ENCODE measurements around the gene ZNF512B.
"Not testable (repeated sequence)": the region's sequence is repeated elsewhere in the genome, so short reads cannot be mapped to it uniquely, and the experiment has no call there.

The ZNF512B gene, protein sequence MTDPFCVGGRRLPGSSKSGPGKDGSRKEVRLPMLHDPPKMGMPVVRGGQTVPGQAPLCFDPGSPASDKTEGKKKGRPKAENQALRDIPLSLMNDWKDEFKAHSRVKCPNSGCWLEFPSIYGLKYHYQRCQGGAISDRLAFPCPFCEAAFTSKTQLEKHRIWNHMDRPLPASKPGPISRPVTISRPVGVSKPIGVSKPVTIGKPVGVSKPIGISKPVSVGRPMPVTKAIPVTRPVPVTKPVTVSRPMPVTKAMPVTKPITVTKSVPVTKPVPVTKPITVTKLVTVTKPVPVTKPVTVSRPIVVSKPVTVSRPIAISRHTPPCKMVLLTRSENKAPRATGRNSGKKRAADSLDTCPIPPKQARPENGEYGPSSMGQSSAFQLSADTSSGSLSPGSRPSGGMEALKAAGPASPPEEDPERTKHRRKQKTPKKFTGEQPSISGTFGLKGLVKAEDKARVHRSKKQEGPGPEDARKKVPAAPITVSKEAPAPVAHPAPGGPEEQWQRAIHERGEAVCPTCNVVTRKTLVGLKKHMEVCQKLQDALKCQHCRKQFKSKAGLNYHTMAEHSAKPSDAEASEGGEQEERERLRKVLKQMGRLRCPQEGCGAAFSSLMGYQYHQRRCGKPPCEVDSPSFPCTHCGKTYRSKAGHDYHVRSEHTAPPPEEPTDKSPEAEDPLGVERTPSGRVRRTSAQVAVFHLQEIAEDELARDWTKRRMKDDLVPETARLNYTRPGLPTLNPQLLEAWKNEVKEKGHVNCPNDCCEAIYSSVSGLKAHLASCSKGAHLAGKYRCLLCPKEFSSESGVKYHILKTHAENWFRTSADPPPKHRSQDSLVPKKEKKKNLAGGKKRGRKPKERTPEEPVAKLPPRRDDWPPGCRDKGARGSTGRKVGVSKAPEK

DNA sequence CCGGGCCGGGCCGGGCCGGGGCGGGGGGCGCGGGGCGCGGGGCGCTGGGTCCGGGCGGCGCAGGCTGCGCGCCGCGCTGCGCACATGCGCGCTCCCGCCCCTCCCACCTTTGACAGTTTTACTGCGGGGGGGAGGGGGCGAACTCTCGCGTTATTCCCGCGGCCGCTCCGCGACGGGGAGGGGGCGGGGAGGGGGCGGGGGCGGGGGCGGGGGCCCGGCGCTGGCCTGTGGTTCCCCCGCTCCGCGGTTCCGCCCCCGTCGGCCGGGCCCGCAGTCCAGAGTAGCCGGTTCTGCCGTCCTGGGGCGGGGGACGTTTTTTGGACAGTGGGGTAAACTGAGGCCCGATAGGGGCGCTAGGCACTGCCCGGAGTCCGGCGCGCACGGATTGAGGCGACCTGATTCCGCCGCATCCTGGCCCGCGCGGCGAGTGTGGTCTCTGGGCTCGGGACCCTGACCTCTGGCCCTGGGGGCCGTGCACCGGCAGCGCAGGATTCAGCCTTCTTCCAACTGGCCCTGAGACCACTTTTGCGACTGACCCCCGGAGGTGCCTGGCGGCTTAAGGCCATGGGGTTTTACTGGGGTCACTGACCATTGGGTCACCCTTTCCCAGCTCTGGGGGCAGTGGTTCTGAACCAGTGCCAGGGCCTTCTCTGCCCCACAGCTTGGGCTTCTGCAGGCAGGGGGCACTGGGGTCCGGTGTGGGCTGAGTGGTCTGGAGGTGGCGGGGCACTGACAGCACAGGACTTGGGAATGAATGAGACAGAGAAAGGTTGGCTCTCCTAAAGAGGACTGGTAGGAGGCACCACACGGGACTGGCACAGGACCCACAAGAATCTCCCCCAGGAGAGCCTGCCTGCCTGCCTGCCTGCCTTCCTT, at the start of gene ZNF512B:
ZNF512B (minus strand) TSS at position 93 of the 876 bp plus-strand sequence. CDS start 1,980 bp downstream, outside the sequence.
- H3K9me3 ChIP-seq (ENCODE audit: control insufficient read depth, insufficient read depth, low read depth, low read length): no peaks in the 10 kb centered on the region
- H3K36me3 ChIP-seq (ENCODE audit: control insufficient read depth, insufficient read depth, low read length): peaks cover 19% of the 10 kb centered on the region
- H3K4me3 ChIP-seq (ENCODE audit: low read depth, low read length): peak within 1 kb of the TSS; percentile 85
- H3K9ac ChIP-seq (ENCODE audit: low read length): peak within 1 kb of the TSS; percentile 79
- peaks cover 9% of the 10 kb centered on the region for H3K27me3 ChIP-seq (ENCODE audit: control insufficient read depth, insufficient read depth, low read length)
- H3K27ac ChIP-seq (ENCODE audit: low read depth, low read length): no peak within 1 kb of the TSS
- peaks cover 11% of the 10 kb centered on the region for H3K4me1 ChIP-seq (ENCODE audit: control insufficient read depth, insufficient read depth, low read length)

DNA sequence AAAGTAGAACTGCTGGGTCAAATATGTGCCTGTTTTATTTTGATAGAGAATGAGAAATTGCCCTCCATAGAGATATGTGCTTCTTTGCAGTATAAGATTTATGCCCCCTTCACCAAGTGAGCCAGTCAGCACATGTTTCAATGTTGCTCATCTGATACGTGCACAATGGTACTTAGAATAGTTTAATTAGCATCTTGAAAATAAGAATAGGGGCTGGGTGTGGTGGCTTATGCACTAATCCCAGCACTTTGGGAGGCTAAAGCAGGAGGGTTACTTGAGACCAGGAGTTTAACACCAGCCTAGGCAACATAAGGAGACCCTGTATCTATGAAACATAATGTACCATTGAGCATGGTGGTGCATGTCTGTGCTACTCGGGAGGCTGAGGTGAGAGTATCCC, 45.9 kb upstream of the ZNF512B start:
- no peak overlapping the region for H3K9ac ChIP-seq (ENCODE audit: low read length)
- no peak overlapping the region for H3K27ac ChIP-seq (ENCODE audit: low read depth, low read length)
- H3K4me1 ChIP-seq (ENCODE audit: control insufficient read depth, insufficient read depth, low read length): no peaks in the 10 kb centered on the region
- peaks cover 74% of the 10 kb centered on the region for H3K36me3 ChIP-seq (ENCODE audit: control insufficient read depth, insufficient read depth, low read length)
- H3K9me3 ChIP-seq (ENCODE audit: control insufficient read depth, insufficient read depth, low read depth, low read length): no peaks in the 10 kb centered on the region
- H3K4me3 ChIP-seq (ENCODE audit: low read depth, low read length): no peak overlapping the region
- no peaks in the 10 kb centered on the region for H3K27me3 ChIP-seq (ENCODE audit: control insufficient read depth, insufficient read depth, low read length)

DNA sequence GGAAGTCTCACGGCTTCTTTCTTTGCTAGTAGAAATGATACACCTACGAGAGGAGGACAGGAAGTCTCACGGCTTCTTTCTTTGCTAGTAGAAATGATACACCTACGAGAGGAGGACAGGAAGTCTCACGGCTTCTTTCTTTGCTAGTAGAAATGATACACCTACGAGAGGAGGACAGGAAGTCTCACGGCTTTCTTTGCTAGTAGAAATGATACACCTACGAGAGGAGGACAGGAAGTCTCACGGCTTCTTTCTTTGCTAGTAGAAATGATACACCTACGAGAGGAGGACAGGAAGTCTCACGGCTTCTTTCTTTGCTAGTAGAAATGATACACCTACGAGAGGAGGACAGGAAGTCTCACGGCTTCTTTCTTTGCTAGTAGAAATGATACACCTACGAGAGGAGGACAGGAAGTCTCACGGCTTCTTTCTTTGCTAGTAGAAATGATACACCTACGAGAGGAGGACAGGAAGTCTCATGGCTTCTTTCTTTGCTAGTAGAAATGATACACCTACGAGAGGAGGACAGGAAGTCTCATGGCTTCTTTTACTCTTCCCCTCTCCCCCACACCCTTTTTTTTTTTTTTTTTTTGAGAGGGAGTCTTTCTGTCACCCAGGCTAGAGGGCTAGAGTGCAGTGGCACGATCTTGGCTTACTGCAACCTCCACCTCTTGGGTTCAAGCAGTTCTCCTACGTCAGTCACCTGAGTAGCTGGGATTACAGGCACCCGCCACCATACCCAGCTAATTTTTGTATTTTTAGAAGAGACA, 42.8 kb upstream of the ZNF512B start:
- H3K4me3 ChIP-seq (ENCODE audit: low read depth, low read length); H3K4me1 ChIP-seq (ENCODE audit: control insufficient read depth, insufficient read depth, low read length); H3K9me3 ChIP-seq (ENCODE audit: control insufficient read depth, insufficient read depth, low read depth, low read length); H3K9ac ChIP-seq (ENCODE audit: low read length); H3K27me3 ChIP-seq (ENCODE audit: control insufficient read depth, insufficient read depth, low read length); H3K27ac ChIP-seq (ENCODE audit: low read depth, low read length): not testable (repeated sequence)
- peaks cover 73% of the 10 kb centered on the region for H3K36me3 ChIP-seq (ENCODE audit: control insufficient read depth, insufficient read depth, low read length)

DNA sequence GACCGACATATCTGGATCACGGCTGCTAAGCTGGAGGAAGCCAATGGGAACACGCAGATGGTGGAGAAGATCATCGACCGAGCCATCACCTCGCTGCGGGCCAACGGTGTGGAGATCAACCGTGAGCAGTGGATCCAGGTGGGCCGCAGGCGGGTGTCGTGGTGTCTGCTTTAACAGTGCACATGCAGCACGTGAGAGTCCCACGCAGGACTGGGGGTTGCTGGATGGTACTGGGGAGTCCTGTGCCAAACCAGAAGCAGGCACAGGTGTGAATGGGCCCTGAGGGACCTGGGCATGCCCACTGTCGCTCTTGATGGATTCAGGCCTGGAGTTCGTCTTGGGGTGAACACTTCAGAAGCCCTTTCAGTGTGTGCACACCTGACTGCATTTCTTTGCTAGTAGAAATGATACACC, 41.6 kb upstream of the ZNF512B start:
- Histone ChIP-seq H3K4me1 (ENCODE audit: control insufficient read depth, insufficient read depth, low read length) (no peaks in the 10 kb centered on the region), H3K27me3 (ENCODE audit: control insufficient read depth, insufficient read depth, low read length) (no peaks in the 10 kb centered on the region), H3K36me3 (ENCODE audit: control insufficient read depth, insufficient read depth, low read length) (peaks cover 73% of the 10 kb centered on the region), H3K4me3 (ENCODE audit: low read depth, low read length) (no peak overlapping the region), H3K9ac (ENCODE audit: low read length) (no peak overlapping the region), H3K27ac (ENCODE audit: low read depth, low read length) (no peak overlapping the region), H3K9me3 (ENCODE audit: control insufficient read depth, insufficient read depth, low read depth, low read length) (peaks cover 5% of the 10 kb centered on the region; the same call in 1 of the 2 replicates)

DNA sequence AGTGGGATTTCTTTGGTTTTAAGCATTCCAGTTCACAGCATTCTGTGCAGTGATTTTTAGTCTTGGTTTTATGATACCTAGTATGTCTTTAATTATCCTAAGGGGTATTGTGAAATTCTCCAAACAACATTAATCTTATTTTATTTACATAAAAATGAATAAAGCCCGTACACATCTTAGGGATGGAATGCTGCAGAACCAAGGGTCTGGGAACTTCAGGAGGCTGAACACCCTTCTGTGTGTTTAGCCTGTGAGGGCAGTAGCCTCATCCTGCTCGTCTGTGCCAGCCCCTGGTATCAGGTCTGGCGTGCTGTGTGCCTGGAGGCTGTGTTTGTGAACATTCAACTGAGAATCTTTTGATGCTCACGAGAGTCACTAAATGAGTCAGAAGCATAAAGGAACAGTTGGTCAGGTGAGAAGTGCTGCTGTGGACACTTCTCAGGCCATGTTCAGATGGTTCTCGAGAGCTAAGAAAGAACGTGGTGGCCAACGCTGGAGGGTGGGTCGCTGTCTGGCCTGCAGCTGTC, 41.0 kb upstream of the ZNF512B start:
- Histone ChIP-seq H3K4me3 (ENCODE audit: low read depth, low read length) (no peak overlapping the region), H3K9me3 (ENCODE audit: control insufficient read depth, insufficient read depth, low read depth, low read length) (peaks cover 5% of the 10 kb centered on the region; the same call in 1 of the 2 replicates), H3K27ac (ENCODE audit: low read depth, low read length) (no peak overlapping the region), H3K4me1 (ENCODE audit: control insufficient read depth, insufficient read depth, low read length) (no peaks in the 10 kb centered on the region), H3K36me3 (ENCODE audit: control insufficient read depth, insufficient read depth, low read length) (peaks cover 73% of the 10 kb centered on the region), H3K27me3 (ENCODE audit: control insufficient read depth, insufficient read depth, low read length) (no peaks in the 10 kb centered on the region), H3K9ac (ENCODE audit: low read length) (no peak overlapping the region)

DNA sequence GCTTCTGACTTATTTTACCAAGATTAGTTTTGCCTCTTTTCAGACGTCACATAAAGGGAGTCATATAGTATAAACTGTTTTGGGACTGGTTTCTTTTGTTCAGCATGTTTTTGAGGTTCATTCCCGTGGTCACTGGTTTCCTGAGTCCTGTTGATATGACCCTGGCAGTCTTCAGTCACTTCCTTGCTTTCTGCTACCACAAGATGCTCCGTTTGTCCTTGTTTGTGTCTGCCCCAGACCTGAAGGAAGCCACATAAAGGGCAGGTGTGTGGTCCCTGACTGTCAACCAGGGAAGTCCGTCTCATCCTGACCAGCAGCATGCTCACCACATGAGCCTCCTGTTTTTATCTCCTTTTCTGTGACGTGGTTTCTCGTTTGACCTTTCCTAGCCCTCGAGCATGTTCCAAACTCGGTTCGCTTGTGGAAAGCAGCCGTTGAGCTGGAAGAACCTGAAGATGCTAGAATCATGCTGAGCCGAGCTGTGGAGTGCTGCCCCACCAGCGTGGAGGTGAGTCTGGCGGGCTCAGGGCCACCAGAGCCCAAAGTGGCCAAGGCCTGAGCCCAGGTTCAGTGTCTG, 40.2 kb upstream of the ZNF512B start:
- Histone ChIP-seq H3K4me3 (ENCODE audit: low read depth, low read length) (no peak overlapping the region), H3K27me3 (ENCODE audit: control insufficient read depth, insufficient read depth, low read length) (no peaks in the 10 kb centered on the region), H3K9me3 (ENCODE audit: control insufficient read depth, insufficient read depth, low read depth, low read length) (peaks cover 5% of the 10 kb centered on the region; the same call in 1 of the 2 replicates), H3K27ac (ENCODE audit: low read depth, low read length) (no peak overlapping the region), H3K9ac (ENCODE audit: low read length) (no peak overlapping the region), H3K4me1 (ENCODE audit: control insufficient read depth, insufficient read depth, low read length) (no peaks in the 10 kb centered on the region), H3K36me3 (ENCODE audit: control insufficient read depth, insufficient read depth, low read length) (peaks cover 73% of the 10 kb centered on the region)

GRCh38 chr20:64006902-64007301, 37.2 kb upstream of the ZNF512B start:
- Histone ChIP-seq H3K27ac (ENCODE audit: low read depth, low read length) (no peak overlapping the region), H3K4me3 (ENCODE audit: low read depth, low read length) (no peak overlapping the region), H3K36me3 (ENCODE audit: control insufficient read depth, insufficient read depth, low read length) (peaks cover 76% of the 10 kb centered on the region), H3K27me3 (ENCODE audit: control insufficient read depth, insufficient read depth, low read length) (no peaks in the 10 kb centered on the region), H3K9ac (ENCODE audit: low read length) (no peak overlapping the region), H3K9me3 (ENCODE audit: control insufficient read depth, insufficient read depth, low read depth, low read length) (peaks cover 5% of the 10 kb centered on the region; the same call in 1 of the 2 replicates), H3K4me1 (ENCODE audit: control insufficient read depth, insufficient read depth, low read length) (no peaks in the 10 kb centered on the region)

DNA sequence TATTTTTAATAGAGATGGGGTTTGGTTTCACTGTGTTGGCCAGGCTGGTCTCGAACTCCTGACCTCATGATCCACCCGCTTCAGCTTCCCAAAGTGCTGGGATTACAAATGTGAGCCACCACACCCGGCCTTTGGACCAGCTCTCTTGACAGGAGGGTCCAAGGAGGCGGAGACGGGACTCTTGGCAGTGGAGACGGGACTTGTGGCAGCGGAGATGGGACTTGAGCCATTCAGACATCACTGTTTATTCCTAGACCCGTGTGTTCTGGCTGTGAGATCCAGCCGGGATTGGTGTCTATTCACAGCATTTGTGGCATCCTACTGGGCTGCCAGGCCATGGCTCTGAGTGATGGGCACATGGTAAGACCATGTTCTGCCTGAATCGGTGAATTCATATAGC, 36.8 kb upstream of the ZNF512B start:
- no peaks in the 10 kb centered on the region for H3K4me1 ChIP-seq (ENCODE audit: control insufficient read depth, insufficient read depth, low read length)
- H3K36me3 ChIP-seq (ENCODE audit: control insufficient read depth, insufficient read depth, low read length): peaks cover 78% of the 10 kb centered on the region
- no peaks in the 10 kb centered on the region for H3K27me3 ChIP-seq (ENCODE audit: control insufficient read depth, insufficient read depth, low read length)
- no peak overlapping the region for H3K27ac ChIP-seq (ENCODE audit: low read depth, low read length)
- no peak overlapping the region for H3K4me3 ChIP-seq (ENCODE audit: low read depth, low read length)
- peaks cover 5% of the 10 kb centered on the region; the same call in 1 of the 2 replicates for H3K9me3 ChIP-seq (ENCODE audit: control insufficient read depth, insufficient read depth, low read depth, low read length)
- H3K9ac ChIP-seq (ENCODE audit: low read length): no peak overlapping the region

- Histone ChIP-seq H3K4me3 (ENCODE audit: low read depth, low read length) (no peak overlapping the region), H3K9me3 (ENCODE audit: control insufficient read depth, insufficient read depth, low read depth, low read length) (peaks cover 5% of the 10 kb centered on the region; the same call in 1 of the 2 replicates), H3K4me1 (ENCODE audit: control insufficient read depth, insufficient read depth, low read length) (no peaks in the 10 kb centered on the region), H3K27ac (ENCODE audit: low read depth, low read length) (no peak overlapping the region), H3K9ac (ENCODE audit: low read length) (no peak overlapping the region), H3K27me3 (ENCODE audit: control insufficient read depth, insufficient read depth, low read length) (no peaks in the 10 kb centered on the region), H3K36me3 (ENCODE audit: control insufficient read depth, insufficient read depth, low read length) (peaks cover 76% of the 10 kb centered on the region)
These were observed 35.7 kb upstream of the ZNF512B start for GRCh38 chr20:64005394-64005793.
